ENCODE results near the gene DPP6. TPM values are rescaled to one million over a fixed set of nuclear protein-coding genes. Genes with fewer than 3 reads are reported as not detected.

DPP6 gene
- total and polyA plus RNA-seq, 2 donors (not counting 1 experiment from before 2014, with no cell fraction given) = not detected

- no peaks in the 10 kb centered on the region for H4K20me1 ChIP-seq (ENCODE audit: control insufficient read depth, insufficient read depth, low read length, poor library complexity, severe bottlenecking)
- no peak for ATAC-seq (ENCODE audit: low read depth)
- H3K27ac Mint-ChIP-seq = no peak overlapping the region
These were observed 389.6 kb downstream of the DPP6 start for GRCh38 chr7:154441811-154442210.

GRCh38 chr7:154442939-154443338, 390.7 kb downstream of the DPP6 start:
- Histone ChIP-seq H2AFZ (ENCODE audit: insufficient read depth, low read depth, low read length, poor library complexity, severe bottlenecking) (no peak overlapping the region), H3K36me3 (replicated peaks in 1 of 2; ENCODE audit: control extremely low read depth in 1 of 2, control insufficient read depth in 1 of 2, extremely low read depth in 1 of 2, insufficient read depth in 2 of 2, low read length in 1 of 2) (no peaks in the 10 kb centered on the region), H3K79me2 (ENCODE audit: control insufficient read depth, insufficient read depth, low read length) (no peaks in the 10 kb centered on the region), H3K4me3 (ENCODE audit: control extremely low read depth in 1 of 5, extremely low read depth in 1 of 5, insufficient read depth in 1 of 5, low read depth in 2 of 5, low read length in 4 of 5) (no peak overlapping the region), H3K4me1 (ENCODE audit: control insufficient read depth in 2 of 2, insufficient read depth in 2 of 2, low read length in 2 of 2) (no peaks in the 10 kb centered on the region), H3K9me3 (ENCODE audit: control extremely low read depth in 1 of 3, control insufficient read depth in 2 of 3, insufficient read depth in 1 of 3, low read length in 2 of 3) (peaks cover 0 to 10% (median 0%) of the 10 kb centered on the region in 3 donors), H4K20me1 (ENCODE audit: control insufficient read depth, insufficient read depth, low read length, poor library complexity, severe bottlenecking) (no peaks in the 10 kb centered on the region), H3K27me3 (replicated peaks in 1 of 4; ENCODE audit: control extremely low read depth in 1 of 4, control insufficient read depth in 3 of 4, insufficient read depth in 4 of 4, low read length in 3 of 4) (no peaks in the 10 kb centered on the region), H3K9ac (ENCODE audit: low read length) (no peak overlapping the region), H3K27ac (ENCODE audit: low read length in 2 of 2) (no peak overlapping the region), H3K4me2 (replicated peaks; ENCODE audit: low read depth, low read length, poor library complexity, severe bottlenecking) (no peak overlapping the region)
- no peak for ATAC-seq (ENCODE audit: low read depth)
- no peak for TF ChIP-seq EZH2 (IDR thresholded peaks at IDR 0.05; ENCODE audit: borderline replicate concordance, insufficient read depth, low read depth, low read length, poor library complexity, severe bottlenecking)
- TF ChIP-seq, protein P1, sequence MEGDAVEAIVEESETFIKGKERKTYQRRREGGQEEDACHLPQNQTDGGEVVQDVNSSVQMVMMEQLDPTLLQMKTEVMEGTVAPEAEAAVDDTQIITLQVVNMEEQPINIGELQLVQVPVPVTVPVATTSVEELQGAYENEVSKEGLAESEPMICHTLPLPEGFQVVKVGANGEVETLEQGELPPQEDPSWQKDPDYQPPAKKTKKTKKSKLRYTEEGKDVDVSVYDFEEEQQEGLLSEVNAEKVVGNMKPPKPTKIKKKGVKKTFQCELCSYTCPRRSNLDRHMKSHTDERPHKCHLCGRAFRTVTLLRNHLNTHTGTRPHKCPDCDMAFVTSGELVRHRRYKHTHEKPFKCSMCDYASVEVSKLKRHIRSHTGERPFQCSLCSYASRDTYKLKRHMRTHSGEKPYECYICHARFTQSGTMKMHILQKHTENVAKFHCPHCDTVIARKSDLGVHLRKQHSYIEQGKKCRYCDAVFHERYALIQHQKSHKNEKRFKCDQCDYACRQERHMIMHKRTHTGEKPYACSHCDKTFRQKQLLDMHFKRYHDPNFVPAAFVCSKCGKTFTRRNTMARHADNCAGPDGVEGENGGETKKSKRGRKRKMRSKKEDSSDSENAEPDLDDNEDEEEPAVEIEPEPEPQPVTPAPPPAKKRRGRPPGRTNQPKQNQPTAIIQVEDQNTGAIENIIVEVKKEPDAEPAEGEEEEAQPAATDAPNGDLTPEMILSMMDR (IDR thresholded peaks at IDR 0.05) = no peak
- ChIA-PET CTCF (no interaction called here), POLR2A (no interaction called here)
- Mint-ChIP-seq H3K4me1 (no peaks in the 10 kb centered on the region), H3K4me3 (no peak overlapping the region), H3K27me3 (no peaks in the 10 kb centered on the region), H3K9me3 (ENCODE audit: insufficient read depth) (peaks cover 5% of the 10 kb centered on the region), H3K27ac (no peak overlapping the region)
- no peak for DNase-seq
- WGBS (ENCODE audit: insufficient coverage) = 85% methylated on average over 2 of the region's 2 CpGs
- intact Hi-C loops (cut with micrococcal nuclease) = no loop called here

More at GRCh38 chr7:154441811-154442210, 389.6 kb downstream of the DPP6 start:
- peaks cover 5% of the 10 kb centered on the region for H3K9me3 Mint-ChIP-seq (ENCODE audit: insufficient read depth)
- Histone ChIP-seq H3K9ac (ENCODE audit: low read length) (no peak overlapping the region), H3K36me3 (replicated peaks in 1 of 2; ENCODE audit: control extremely low read depth in 1 of 2, control insufficient read depth in 1 of 2, extremely low read depth in 1 of 2, insufficient read depth in 2 of 2, low read length in 1 of 2) (no peaks in the 10 kb centered on the region), H3K27ac (ENCODE audit: low read length in 2 of 2) (no peak overlapping the region), H2AFZ (ENCODE audit: insufficient read depth, low read depth, low read length, poor library complexity, severe bottlenecking) (no peak overlapping the region), H3K9me3 (ENCODE audit: control extremely low read depth in 1 of 3, control insufficient read depth in 2 of 3, insufficient read depth in 1 of 3, low read length in 2 of 3) (peaks cover 0 to 10% (median 0%) of the 10 kb centered on the region in 3 donors), H3K27me3 (replicated peaks in 1 of 4; ENCODE audit: control extremely low read depth in 1 of 4, control insufficient read depth in 3 of 4, insufficient read depth in 4 of 4, low read length in 3 of 4) (no peaks in the 10 kb centered on the region), H3K4me1 (ENCODE audit: control insufficient read depth in 2 of 2, insufficient read depth in 2 of 2, low read length in 2 of 2) (no peaks in the 10 kb centered on the region), H3K79me2 (ENCODE audit: control insufficient read depth, insufficient read depth, low read length) (no peaks in the 10 kb centered on the region), H3K4me3 (ENCODE audit: control extremely low read depth in 1 of 5, extremely low read depth in 1 of 5, insufficient read depth in 1 of 5, low read depth in 2 of 5, low read length in 4 of 5) (no peak overlapping the region), H3K4me2 (replicated peaks; ENCODE audit: low read depth, low read length, poor library complexity, severe bottlenecking) (no peak overlapping the region)
- H3K27me3 Mint-ChIP-seq = no peaks in the 10 kb centered on the region
- H3K4me3 Mint-ChIP-seq = no peak overlapping the region
- ChIA-PET CTCF (no interaction called here), POLR2A (no interaction called here)
- no peak for DNase-seq
- H3K4me1 Mint-ChIP-seq = no peaks in the 10 kb centered on the region
- no peak for TF ChIP-seq EZH2 (IDR thresholded peaks at IDR 0.05; ENCODE audit: borderline replicate concordance, insufficient read depth, low read depth, low read length, poor library complexity, severe bottlenecking)
- TF ChIP-seq, protein P1 (IDR thresholded peaks at IDR 0.05) = no peak
- 74% methylated on average over 5 of the region's 6 CpGs for WGBS (ENCODE audit: insufficient coverage)
- intact Hi-C loops (cut with micrococcal nuclease) = no loop called here

Measured in B cell (primary cell).